K562 (cell line): Measurements from ENCODE around the gene MIB2. TPM values are rescaled to one million over a fixed set of nuclear protein-coding genes. Genes with fewer than 3 reads are reported as not detected.

Source experiments
- ATAC-seq: fragments of 200-7000 bp; cut with Tn5 transposase; 3 replicates; pipeline ENCODE4 v1.9.1; 2020; ENCODE audit warnings: moderate library complexity
- BruUV-seq: library from RNA; stranded (reverse); fragments of 400-500 nt; replicated peaks from 2 replicates; lab custom pipeline; 2021; lab: Mats Ljungman, UMichigan
- CTCF ChIA-PET: fragments of 300-600 bp; formaldehyde crosslinking; extraction: SDS; loops from one replicate; lab custom pipeline; 2021; ENCODE audit warnings: low intra/inter-chr PET ratio; lab: Yijun Ruan, JAX
- POLR2A ChIA-PET: fragments of 300-600, 350-650 bp; sonication (Branson Sonifier 250); formaldehyde crosslinking; extraction: SDS; loops from one replicate; lab custom pipeline; 2021; ENCODE audit warnings: antibody characterized with exemption, inconsistent platforms; lab: Yijun Ruan, JAX
- DNase-seq, 4 experiments: peaks; one replicate each; pipeline versions ENCODE4 v3.0.0 to v3.0.0-alpha.2; 2011 to 2018; ENCODE audit warnings: low spot score in 3 of 4, mixed read lengths in 3 of 4; ENCODE audit errors: extremely low read depth in 1 of 4
- FAIRE-seq: peaks from 2 replicates; lab custom pipeline; 2011; peaks lifted over from hg19 to GRCh38; lab: Jason Lieb, UNC
- H2AFZ ChIP-seq: 2 replicates; pipeline ENCODE4 v1.6.0; 2011; ENCODE audit warnings: low read depth, low read length, control low read depth, inconsistent platforms
- H3K27ac ChIP-seq: fragments of 200-600 bp; 3 replicates; pipeline ENCODE4 v1.8.0; 2011; ENCODE audit warnings: low read depth, mild to moderate bottlenecking, control low read depth, inconsistent platforms, low read length, moderate library complexity, mixed read lengths; ENCODE audit errors: extremely low read depth
- H3K27me3 ChIP-seq, 2 experiments: fragments of 300-600 bp in 1 of 2; 2 replicates in 1 of 2; 3 replicates in 1 of 2; pipeline versions ENCODE4 v1.6.0 to v1.8.0; 2011; ENCODE audit warnings: inconsistent platforms in 2 of 2, low read length in 2 of 2, mild to moderate bottlenecking in 1 of 2, mixed read lengths in 1 of 2, moderate library complexity in 1 of 2; ENCODE audit not compliant: control insufficient read depth in 2 of 2, insufficient read depth in 2 of 2
- H3K36me3 ChIP-seq: fragments of 300-600 bp; 3 replicates; pipeline ENCODE4 v1.8.0; 2011; ENCODE audit warnings: mild to moderate bottlenecking, low read length, inconsistent platforms; ENCODE audit not compliant: control insufficient read depth, insufficient read depth
- H3K4me1 ChIP-seq, 2 experiments: fragments of 200-600 bp in 1 of 2; replicated peaks in 1 of 2; 2 replicates in 1 of 2; 3 replicates in 1 of 2; pipeline versions ENCODE4 v1.5.1 to v1.8.0; 2011; ENCODE audit warnings: inconsistent platforms in 2 of 2, low read length in 2 of 2, mild to moderate bottlenecking in 1 of 2, mixed read lengths in 1 of 2, moderate library complexity in 1 of 2; ENCODE audit not compliant: control insufficient read depth in 2 of 2, insufficient read depth in 2 of 2
- H3K4me2 ChIP-seq: 2 replicates; pipeline ENCODE4 v1.6.1; 2011; ENCODE audit warnings: low read length, control low read depth, inconsistent platforms, mixed read lengths; ENCODE audit not compliant: insufficient read depth
- H3K4me3 ChIP-seq: fragments of 200-600 bp; sonication (generic), shearing (Covaris generic); 2 replicates; pipeline ENCODE4 v1.5.1; 2016; ENCODE audit warnings: control low read depth, inconsistent platforms
- H3K79me2 ChIP-seq: fragments of 200-600 bp; 3 replicates; pipeline ENCODE4 v1.8.0; 2011; ENCODE audit warnings: low read length, inconsistent platforms; ENCODE audit not compliant: control insufficient read depth, insufficient read depth
- H3K9ac ChIP-seq, 2 experiments: 2 replicates each; pipeline versions ENCODE4 v1.6.0 to v1.6.1; 2011; ENCODE audit warnings: low read depth in 2 of 2, low read length in 2 of 2, control low read depth in 1 of 2, inconsistent platforms in 1 of 2, mild to moderate bottlenecking in 1 of 2, mixed read lengths in 1 of 2; ENCODE audit not compliant: insufficient read depth in 1 of 2
- H3K9me1 ChIP-seq: one replicate; pipeline ENCODE4 v1.6.0; 2011; ENCODE audit warnings: inconsistent platforms, mild to moderate bottlenecking, low read length, moderate library complexity; ENCODE audit not compliant: control insufficient read depth, insufficient read depth
- H3K9me3 ChIP-seq: replicated peaks from 2 replicates; pipeline ENCODE4 v1.5.1; 2011; ENCODE audit warnings: low read depth, low read length, inconsistent platforms; ENCODE audit not compliant: control insufficient read depth, insufficient read depth
- H4K20me1 ChIP-seq: replicated peaks from 2 replicates; pipeline ENCODE4 v1.6.1; 2011; ENCODE audit warnings: low read length, inconsistent platforms, mixed read lengths; ENCODE audit not compliant: control insufficient read depth, insufficient read depth
- BHLHE40 ChIP-seq: IDR thresholded peaks from 2 replicates; pipeline ENCODE4 v1.6.1; 2011; ENCODE audit warnings: low read length, improper control_type of control experiment
- HDGF ChIP-seq: fragments of 450-650 bp; IDR thresholded peaks from 2 replicates; pipeline ENCODE4 v1.6.1; 2016
- L3MBTL2 ChIP-seq: fragments of 450-650 bp; IDR thresholded peaks from 2 replicates; pipeline ENCODE4 v1.6.1; 2016; ENCODE audit warnings: mild to moderate bottlenecking, moderate library complexity
- MAZ ChIP-seq, 2 experiments: fragments of 450-650 bp in 1 of 2; sonication (generic) in 1 of 2; formaldehyde crosslinking; IDR thresholded peaks in 1 of 2; conservative IDR thresholded peaks in 1 of 2; 2 replicates each; pipeline versions ENCODE4 v1.4.0 to v1.5.0; 2020; ENCODE audit warnings: mild to moderate bottlenecking in 1 of 2, missing genetic modification reagents in 1 of 2
- MYBL2 ChIP-seq, 2 experiments: fragments of 450-650 bp in 1 of 2; sonication (generic) in 1 of 2; formaldehyde crosslinking in 1 of 2; IDR thresholded peaks; 2 replicates each; pipeline versions ENCODE4 v1.6.1 to v1.8.1; 2017 to 2022; ENCODE audit warnings: borderline replicate concordance in 1 of 2, inconsistent platforms in 1 of 2, low read depth in 1 of 2, mild to moderate bottlenecking in 1 of 2, missing genetic modification reagents in 1 of 2, moderate library complexity in 1 of 2
- POLR2G ChIP-seq: fragments of 200-400 bp; formaldehyde crosslinking; IDR thresholded peaks from 2 replicates; pipeline ENCODE4 v1.6.1; 2017; ENCODE audit warnings: low read depth, mild to moderate bottlenecking, antibody characterized with exemption, low read length, moderate library complexity
- PRDM10 ChIP-seq: fragments of 450-650 bp; IDR thresholded peaks from 2 replicates; pipeline ENCODE4 v1.6.1; 2018; ENCODE audit not compliant: partially characterized antibody
- SLC30A9 ChIP-seq: fragments of 250-450 bp; sonication (Bioruptor Pico); IDR thresholded peaks from 2 replicates; pipeline ENCODE4 v1.8.0; 2022; ENCODE audit warnings: mild to moderate bottlenecking, moderate library complexity
- TAL1 ChIP-seq: fragments of 450-650 bp; IDR thresholded peaks from 2 replicates; pipeline ENCODE4 v1.6.1; 2016; ENCODE audit warnings: mild to moderate bottlenecking
- ZBTB26 ChIP-seq: fragments of 450-650 bp; formaldehyde crosslinking; IDR thresholded peaks from 2 replicates; pipeline ENCODE4 v1.4.0; 2022; ENCODE audit warnings: missing genetic modification characterization
- ZBTB33 ChIP-seq: sonication (generic); formaldehyde crosslinking; IDR thresholded peaks from 2 replicates; pipeline ENCODE4 v1.8.1; 2023; ENCODE audit warnings: mild to moderate bottlenecking, missing genetic modification reagents
- ZNF133 ChIP-seq: fragments of 250-450 bp; sonication (Bioruptor Pico); IDR thresholded peaks from 2 replicates; pipeline ENCODE4 v1.4.0; 2020; ENCODE audit warnings: mild to moderate bottlenecking
- ZNF717 ChIP-seq: fragments of 250-450 bp; sonication (Bioruptor Pico); IDR thresholded peaks from 2 replicates; pipeline ENCODE4 v1.5.0; 2021
- WGBS: fragments of 100-300 bp; shearing (Covaris generic); methylation state at CpG from one replicate; pipeline ENCODE4 v1.1.6; 2016; ENCODE audit warnings: low coverage, mixed read lengths; ENCODE audit not compliant: insufficient coverage; ENCODE audit errors: missing lambda C conversion rate; 5-methylcytosine and 5-hydroxymethylcytosine counted together
- in situ Hi-C: fragments of 300-500 bp; cut with MboI; formaldehyde crosslinking; loops from 4 replicates; pipeline ENCODE4 v1.15.0; 2018; ENCODE audit warnings: inconsistent platforms, mixed read lengths
- intact Hi-C: fragments of 100-400 bp; cut with micrococcal nuclease; formaldehyde crosslinking; loops from 2 replicates; pipeline ENCODE4 v1.14.2; 2022
- polyA plus RNA-seq, 8 experiments: library from polyadenylated mRNA; depleted of rRNA in 4 of 8; stranded (reverse) in 5 of 8; unstranded in 3 of 8; fragments of >200 nt; fragmentation: Nextera tagmentation in 2 of 8; fragmentation: Illumina TruSeq in 1 of 8; extraction: Ambion mirVana in 2 of 8; extraction: Trizol in 1 of 8; gene quantifications; 2 replicates each; pipeline versions ENCODE4 v1.2.1 to v1.2.3, GENCODE V29; 2011 to 2014; ENCODE audit warnings: inconsistent platforms in 1 of 8, missing spikeins in 1 of 8
- total RNA-seq, 7 experiments: library from RNA; depleted of rRNA in 6 of 7; stranded (reverse); fragments of >200 nt in 6 of 7; fragmentation: Illumina TruSeq in 2 of 7; extraction: Trizol in 2 of 7; gene quantifications; 2 replicates each; pipeline versions ENCODE4 v1.2.1 to v1.2.3, GENCODE V29; 2011 to 2021; ENCODE audit warnings: low replicate concordance in 1 of 7
- TF ChIP-seq, protein P1 (sequence below): sonication (generic); formaldehyde crosslinking; IDR thresholded peaks from 2 replicates; pipeline ENCODE4 v1.9.0; 2022; ENCODE audit warnings: mild to moderate bottlenecking, missing genetic modification reagents

Gene MIB2
- total and polyA plus RNA-seq, 9 of the 15 experiments (the other 6 are each of a cell fraction or from before 2014, with no cell fraction given): 0.04 to 17.0 (median 4.9) TPM; not detected in 1

DNA sequence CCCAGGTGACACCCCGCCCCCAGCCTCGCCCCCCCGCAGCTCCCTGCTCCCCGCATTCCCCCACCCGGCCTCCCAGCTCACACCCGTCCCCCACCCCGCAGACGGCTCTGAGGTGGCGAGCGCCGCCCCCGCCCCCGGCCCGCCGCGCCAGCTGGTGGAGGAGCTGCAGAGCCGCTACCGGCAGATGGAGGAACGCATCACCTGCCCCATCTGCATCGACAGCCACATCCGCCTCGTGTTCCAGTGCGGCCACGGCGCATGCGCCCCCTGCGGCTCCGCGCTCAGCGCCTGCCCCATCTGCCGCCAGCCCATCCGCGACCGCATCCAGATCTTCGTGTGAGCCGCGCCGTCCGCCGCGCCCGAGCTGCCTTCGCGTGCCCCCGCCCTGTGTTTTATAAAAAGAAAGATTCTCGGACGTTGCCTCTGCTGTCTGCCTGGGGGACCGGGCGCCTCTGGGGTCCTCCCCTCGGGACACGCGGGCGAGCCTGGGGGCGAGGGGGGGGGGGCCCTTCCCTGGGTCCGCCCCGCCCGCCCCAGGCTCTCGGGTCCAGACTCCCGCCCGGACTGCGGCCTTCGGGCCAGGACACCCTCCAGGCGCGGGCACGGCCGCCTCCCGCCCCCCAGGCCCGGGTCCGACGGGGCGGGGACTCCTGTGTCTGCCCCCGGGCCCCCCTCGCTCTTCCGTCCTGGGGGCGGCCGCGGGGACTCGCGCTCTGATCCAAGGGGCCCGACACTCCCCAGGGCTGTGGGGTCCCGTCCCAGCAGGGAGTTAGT, 15.1 kb downstream of the MIB2 start:
- Histone ChIP-seq H3K27ac (no peak overlapping the region), H3K4me1 (peaks cover 0 to 41% of the 10 kb centered on the region in 2 experiments; a peak in 3 of 5 replicates), H3K36me3 (no peaks in the 10 kb centered on the region), H4K20me1 (no peaks in the 10 kb centered on the region), H3K27me3 (no peaks in the 10 kb centered on the region), H3K4me2 (no peak overlapping the region), H2AFZ (no peak overlapping the region), H3K79me2 (no peaks in the 10 kb centered on the region), H3K9ac (no peak overlapping the region), H3K9me1 (no peaks in the 10 kb centered on the region), H3K9me3 (no peaks in the 10 kb centered on the region)
- in situ Hi-C loops: no loop called here
- no TSS peak for BruUV-seq
- ATAC-seq: no peak
- no peak for FAIRE-seq
- TF ChIP-seq MAZ (CRISPR knock-in tag; conservative IDR thresholded peaks at IDR 0.05 in 1 of 2, IDR thresholded peaks at IDR 0.05 in 1 of 2): no peak
- no peak for TF ChIP-seq ZBTB26
- no peak for TF ChIP-seq MYBL2 (IDR thresholded peaks at IDR 0.05; ENCODE audit: low read depth)
- TF ChIP-seq MYBL2 (CRISPR knock-in tag; IDR thresholded peaks at IDR 0.05; ENCODE audit: borderline replicate concordance): no peak
- TF ChIP-seq, protein P1, sequence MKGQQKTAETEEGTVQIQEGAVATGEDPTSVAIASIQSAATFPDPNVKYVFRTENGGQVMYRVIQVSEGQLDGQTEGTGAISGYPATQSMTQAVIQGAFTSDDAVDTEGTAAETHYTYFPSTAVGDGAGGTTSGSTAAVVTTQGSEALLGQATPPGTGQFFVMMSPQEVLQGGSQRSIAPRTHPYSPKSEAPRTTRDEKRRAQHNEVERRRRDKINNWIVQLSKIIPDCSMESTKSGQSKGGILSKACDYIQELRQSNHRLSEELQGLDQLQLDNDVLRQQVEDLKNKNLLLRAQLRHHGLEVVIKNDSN (CRISPR knock-in tag): no peak
- TF ChIP-seq L3MBTL2: no peak
- no peak for TF ChIP-seq ZNF133 (CRISPR knock-in tag)
- TF ChIP-seq SLC30A9: no peak
- TF ChIP-seq ZBTB33: peak; percentile 95
- no peak for TF ChIP-seq BHLHE40
- no peak for TF ChIP-seq PRDM10
- no peak for TF ChIP-seq ZNF717 (CRISPR knock-in tag)
- no peak for TF ChIP-seq HDGF
- no peak for TF ChIP-seq TAL1
- TF ChIP-seq POLR2G: 0 out of 2 replicates have a peak, but pooled peaks have one; percentile 32
- TF ChIP-seq, all 486 proteins: peak for 2
- DNase-seq: no peak
- 97% methylated on average over 24 of the region's 81 CpGs for WGBS
- no peak overlapping the region for H3K4me3 ChIP-seq
- ChIA-PET CTCF (no interaction called here), POLR2A (no interaction called here)
- intact Hi-C loops: no loop called here
